Kidney epithelial cell (primary cell): ENCODE data around the gene PTPN12. TPM values are rescaled to one million over a fixed set of nuclear protein-coding genes. Genes with fewer than 3 reads are reported as not detected.

Experiments used
- DNase-seq: peaks from one replicate; pipeline ENCODE4 v3.0.0-alpha.2; 2010; ENCODE audit warnings: low read depth
- H3K27me3 ChIP-seq: 2 replicates; pipeline ENCODE4 v1.6.0; 2011; ENCODE audit warnings: low read length; ENCODE audit not compliant: control insufficient read depth, insufficient read depth
- H3K36me3 ChIP-seq: 2 replicates; pipeline ENCODE4 v1.5.1; 2011; ENCODE audit warnings: low read length; ENCODE audit not compliant: control insufficient read depth, insufficient read depth
- H3K4me3 ChIP-seq: 2 replicates; pipeline ENCODE4 v1.5.1; 2011; ENCODE audit warnings: low read depth, mild to moderate bottlenecking, control low read depth, low read length
- total RNA-seq: library from RNA; depleted of rRNA; stranded (reverse); fragments of >200 nt; gene quantifications from 2 replicates; pipeline ENCODE4 v1.2.3, GENCODE V29; 2015
- TF ChIP-seq, protein P1 (sequence below): IDR thresholded peaks from 2 replicates; pipeline ENCODE4 v1.5.1; 2011; ENCODE audit warnings: mild to moderate bottlenecking, moderate library complexity, low read length, control low read depth, inconsistent platforms; ENCODE audit not compliant: insufficient read depth, poor library complexity, severe bottlenecking

The PTPN12 gene
- total RNA-seq, 1 donor from 2014 or later = 57.7 TPM

DNA sequence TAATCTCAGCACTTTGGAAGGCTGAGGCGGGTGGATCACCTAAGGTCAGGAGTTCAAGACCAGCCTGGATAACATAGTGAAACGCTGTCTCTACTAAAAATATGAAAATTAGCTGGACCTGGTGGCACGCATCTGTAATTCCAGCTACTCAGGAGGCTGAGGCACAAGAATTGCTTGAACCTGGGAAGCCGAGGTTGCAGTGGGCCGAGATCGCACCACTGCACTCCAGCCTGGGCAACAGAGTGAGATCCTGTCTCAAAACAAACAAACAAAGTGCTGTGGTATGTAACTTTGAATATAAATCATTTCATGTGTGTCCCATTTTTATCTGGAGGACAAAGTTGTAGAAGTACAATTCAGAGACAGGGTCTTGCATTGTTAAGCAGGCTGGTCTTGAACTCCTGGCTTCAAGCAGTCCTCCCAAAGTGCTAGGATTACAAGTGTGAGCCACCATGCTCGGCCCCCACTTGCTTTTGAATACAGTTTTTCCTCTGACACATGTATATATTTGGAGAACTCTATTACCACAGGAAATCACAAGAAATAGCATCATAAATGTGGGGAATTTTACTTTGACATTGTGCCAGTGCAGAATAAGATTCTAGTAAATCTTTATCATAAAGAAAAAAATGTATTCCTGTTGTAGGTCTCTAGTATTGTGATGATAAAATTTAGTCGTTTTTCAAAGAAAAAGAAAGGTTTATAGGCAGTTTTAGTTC, 32.6 kb downstream of the PTPN12 start:
- Histone ChIP-seq H3K36me3 (no peaks in the 10 kb centered on the region), H3K4me3 (no peak overlapping the region), H3K27me3 (no peaks in the 10 kb centered on the region)
- TF ChIP-seq, protein P1, sequence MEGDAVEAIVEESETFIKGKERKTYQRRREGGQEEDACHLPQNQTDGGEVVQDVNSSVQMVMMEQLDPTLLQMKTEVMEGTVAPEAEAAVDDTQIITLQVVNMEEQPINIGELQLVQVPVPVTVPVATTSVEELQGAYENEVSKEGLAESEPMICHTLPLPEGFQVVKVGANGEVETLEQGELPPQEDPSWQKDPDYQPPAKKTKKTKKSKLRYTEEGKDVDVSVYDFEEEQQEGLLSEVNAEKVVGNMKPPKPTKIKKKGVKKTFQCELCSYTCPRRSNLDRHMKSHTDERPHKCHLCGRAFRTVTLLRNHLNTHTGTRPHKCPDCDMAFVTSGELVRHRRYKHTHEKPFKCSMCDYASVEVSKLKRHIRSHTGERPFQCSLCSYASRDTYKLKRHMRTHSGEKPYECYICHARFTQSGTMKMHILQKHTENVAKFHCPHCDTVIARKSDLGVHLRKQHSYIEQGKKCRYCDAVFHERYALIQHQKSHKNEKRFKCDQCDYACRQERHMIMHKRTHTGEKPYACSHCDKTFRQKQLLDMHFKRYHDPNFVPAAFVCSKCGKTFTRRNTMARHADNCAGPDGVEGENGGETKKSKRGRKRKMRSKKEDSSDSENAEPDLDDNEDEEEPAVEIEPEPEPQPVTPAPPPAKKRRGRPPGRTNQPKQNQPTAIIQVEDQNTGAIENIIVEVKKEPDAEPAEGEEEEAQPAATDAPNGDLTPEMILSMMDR = no peak
- DNase-seq = no peak

DNA sequence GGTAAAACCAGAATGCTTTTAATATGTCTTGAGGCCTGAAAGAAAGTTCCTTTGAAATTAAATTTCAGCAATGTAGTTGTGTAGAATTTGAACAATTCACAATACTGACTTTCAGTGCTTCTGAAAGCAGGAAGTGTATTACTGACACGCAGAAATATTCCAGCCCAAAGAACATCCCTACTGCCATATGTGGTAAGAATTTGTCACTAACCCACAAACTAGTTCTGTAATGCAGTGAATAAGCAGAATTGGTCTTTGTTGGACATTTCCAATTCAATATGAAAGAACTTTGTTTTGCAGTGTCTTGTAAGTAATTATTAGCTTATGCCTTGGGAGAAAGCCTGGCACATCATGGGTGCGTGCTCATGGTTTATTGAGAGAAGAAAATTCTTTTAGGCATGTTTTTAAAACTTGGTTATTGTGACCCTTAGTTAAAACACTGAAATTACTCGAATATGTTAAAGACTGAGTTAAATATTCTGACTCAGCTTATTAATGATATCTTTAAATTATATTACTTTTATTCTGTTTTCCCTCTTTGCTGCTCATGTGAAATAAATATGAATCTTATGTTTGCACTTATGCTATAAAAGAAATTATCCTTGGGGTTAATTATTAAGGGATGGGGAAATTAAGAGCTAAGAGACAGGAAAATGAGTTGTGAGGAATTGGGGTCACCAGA, 33.4 kb downstream of the PTPN12 start:
- no peaks in the 10 kb centered on the region for H3K27me3 ChIP-seq
- peak; percentile 35 for DNase-seq
- TF ChIP-seq, protein P1 = no peak
- H3K4me3 ChIP-seq = no peak overlapping the region
- H3K36me3 ChIP-seq = no peaks in the 10 kb centered on the region

DNA sequence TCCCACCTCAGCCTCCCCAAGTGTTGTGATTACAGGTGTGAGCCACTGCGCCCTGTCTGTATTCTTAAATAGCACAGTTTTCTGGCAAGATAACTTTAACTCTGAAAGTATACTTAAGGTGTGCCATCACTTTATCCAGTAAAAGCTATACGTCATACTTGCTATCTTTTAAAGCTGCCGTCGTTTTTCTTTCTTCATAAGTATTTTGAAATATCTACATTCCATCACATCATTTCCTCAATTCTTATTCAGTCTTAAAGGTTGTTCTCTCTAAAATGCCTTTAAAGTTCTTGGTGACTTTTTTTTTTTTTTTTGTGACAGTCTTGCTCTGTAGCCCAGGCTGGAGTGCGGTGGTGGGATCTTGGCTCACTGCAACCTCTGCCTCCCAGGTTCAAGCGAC, 34.7 kb downstream of the PTPN12 start:
- H3K36me3 ChIP-seq = no peaks in the 10 kb centered on the region

DNA sequence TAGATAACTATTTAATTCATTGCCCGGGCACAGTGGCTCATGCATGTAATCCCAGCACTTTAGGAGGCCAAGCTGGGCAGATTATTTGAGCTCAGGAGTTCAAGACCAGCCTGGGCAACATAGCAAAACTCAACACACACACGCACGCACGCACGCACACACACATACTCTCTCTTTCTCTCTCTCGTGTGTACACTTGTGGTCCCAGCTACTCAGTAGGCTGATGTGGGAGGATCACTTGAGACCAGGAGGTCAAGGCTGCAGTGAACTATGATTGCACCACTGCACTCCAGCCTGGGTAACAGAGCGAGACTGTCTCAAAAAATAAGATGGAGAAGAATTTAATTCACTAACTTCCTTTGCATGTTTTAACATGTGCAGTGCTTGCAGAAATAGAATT, 38.1 kb downstream of the PTPN12 start:
- TF ChIP-seq, protein P1 = no peak
- no peak overlapping the region for H3K4me3 ChIP-seq
- no peaks in the 10 kb centered on the region for H3K36me3 ChIP-seq
- H3K27me3 ChIP-seq = no peaks in the 10 kb centered on the region
- peak; percentile 10 for DNase-seq

More for the DNA sequence above, 34.7 kb downstream of the PTPN12 start:
- no peak for DNase-seq
- no peak overlapping the region for H3K4me3 ChIP-seq
- TF ChIP-seq, protein P1 = no peak
- no peaks in the 10 kb centered on the region for H3K27me3 ChIP-seq

DNA sequence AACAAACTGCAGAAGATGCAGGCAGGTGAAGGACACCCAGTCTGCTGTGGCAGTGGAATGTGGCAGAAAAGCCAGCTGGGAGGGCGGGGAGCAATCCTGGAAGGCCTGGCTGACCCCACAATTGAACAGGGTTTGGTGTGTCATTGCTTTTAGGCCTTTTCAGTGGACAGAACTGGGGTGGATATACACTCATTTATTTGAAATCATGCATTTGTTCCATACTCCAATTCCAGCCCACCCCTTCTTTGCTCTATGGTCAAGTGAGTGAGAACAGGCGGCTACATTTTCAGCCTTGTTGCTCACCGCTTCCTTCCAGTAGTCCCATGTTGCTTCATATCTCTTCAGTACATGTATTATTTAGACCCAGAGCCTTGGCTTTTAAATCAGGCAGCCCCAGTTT, 39.8 kb downstream of the PTPN12 start:
- Histone ChIP-seq H3K27me3 (no peaks in the 10 kb centered on the region), H3K4me3 (no peak overlapping the region), H3K36me3 (no peaks in the 10 kb centered on the region)
- DNase-seq = no peak
- TF ChIP-seq, protein P1 = no peak
